Stomach (tissue), 4 donors: Measurements from ENCODE around the gene EGFLAM.

Experiments
- POLR2AphosphoS5 ChIP-seq, 3 donors: sonication (generic); formaldehyde crosslinking; IDR thresholded peaks; one replicate each; pipeline ENCODE4 v1.6.1; 2016; ENCODE audit warnings: antibody characterized with exemption in 3 of 3
- TF ChIP-seq, protein P1 (sequence below), 7 experiments: fragments of 450-650 bp in 4 of 7; fragments of 200-600 bp in 3 of 7; sonication (generic) in 3 of 7; IDR thresholded peaks; one replicate each; pipeline ENCODE4 v1.5.1; 2016 to 2019; ENCODE audit warnings: antibody characterized with exemption in 7 of 7, control low read depth in 2 of 7, mild to moderate bottlenecking in 1 of 7

DNA sequence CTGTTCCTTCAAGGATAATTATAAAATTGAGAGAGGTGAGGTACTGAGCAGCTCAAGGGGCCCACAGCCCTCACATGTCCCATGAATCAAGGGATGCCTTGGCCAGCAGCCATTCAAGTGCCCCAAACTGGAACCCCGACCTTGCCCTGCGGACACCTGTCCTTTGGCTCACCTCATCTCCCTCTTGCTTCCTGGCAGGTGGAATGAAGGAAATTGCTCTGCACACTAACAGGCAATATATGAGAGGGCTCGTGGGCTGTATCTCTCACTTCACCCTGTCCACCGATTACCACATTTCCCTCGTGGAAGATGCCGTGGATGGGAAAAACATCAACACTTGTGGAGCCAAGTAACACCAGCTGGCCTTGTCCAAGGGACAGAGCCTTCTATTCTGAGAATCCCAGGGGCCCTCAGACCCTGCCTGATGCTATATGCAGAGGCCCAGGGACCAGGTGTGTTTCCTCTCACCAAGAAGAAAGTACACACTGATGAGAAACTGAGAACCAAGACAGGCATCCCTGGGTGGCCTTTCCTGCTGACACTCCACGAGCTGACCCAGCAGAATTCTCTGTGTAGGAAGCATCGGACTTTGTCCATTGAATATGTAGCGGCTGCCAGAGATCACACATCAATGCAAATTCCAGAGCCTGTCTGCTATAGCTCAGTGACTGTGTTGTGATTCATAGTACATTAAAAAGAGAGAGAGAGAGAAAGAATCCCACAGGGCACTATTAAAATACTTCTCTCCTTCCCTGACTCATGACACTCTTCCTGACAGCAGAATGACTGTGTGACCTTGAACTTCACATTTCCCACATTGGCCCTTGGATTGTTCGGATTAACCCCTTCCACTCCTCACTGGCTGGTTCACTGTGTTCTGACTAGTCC lies 205.5 kb downstream of the EGFLAM start:
- peak in 1 of 3 donors; percentile 64 for TF ChIP-seq POLR2AphosphoS5 (IDR thresholded peaks at IDR 0.05)
- TF ChIP-seq, protein P1, sequence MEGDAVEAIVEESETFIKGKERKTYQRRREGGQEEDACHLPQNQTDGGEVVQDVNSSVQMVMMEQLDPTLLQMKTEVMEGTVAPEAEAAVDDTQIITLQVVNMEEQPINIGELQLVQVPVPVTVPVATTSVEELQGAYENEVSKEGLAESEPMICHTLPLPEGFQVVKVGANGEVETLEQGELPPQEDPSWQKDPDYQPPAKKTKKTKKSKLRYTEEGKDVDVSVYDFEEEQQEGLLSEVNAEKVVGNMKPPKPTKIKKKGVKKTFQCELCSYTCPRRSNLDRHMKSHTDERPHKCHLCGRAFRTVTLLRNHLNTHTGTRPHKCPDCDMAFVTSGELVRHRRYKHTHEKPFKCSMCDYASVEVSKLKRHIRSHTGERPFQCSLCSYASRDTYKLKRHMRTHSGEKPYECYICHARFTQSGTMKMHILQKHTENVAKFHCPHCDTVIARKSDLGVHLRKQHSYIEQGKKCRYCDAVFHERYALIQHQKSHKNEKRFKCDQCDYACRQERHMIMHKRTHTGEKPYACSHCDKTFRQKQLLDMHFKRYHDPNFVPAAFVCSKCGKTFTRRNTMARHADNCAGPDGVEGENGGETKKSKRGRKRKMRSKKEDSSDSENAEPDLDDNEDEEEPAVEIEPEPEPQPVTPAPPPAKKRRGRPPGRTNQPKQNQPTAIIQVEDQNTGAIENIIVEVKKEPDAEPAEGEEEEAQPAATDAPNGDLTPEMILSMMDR (IDR thresholded peaks at IDR 0.05), result no peak
